ENCODE results near the gene COG5.

Gene COG5

DNA sequence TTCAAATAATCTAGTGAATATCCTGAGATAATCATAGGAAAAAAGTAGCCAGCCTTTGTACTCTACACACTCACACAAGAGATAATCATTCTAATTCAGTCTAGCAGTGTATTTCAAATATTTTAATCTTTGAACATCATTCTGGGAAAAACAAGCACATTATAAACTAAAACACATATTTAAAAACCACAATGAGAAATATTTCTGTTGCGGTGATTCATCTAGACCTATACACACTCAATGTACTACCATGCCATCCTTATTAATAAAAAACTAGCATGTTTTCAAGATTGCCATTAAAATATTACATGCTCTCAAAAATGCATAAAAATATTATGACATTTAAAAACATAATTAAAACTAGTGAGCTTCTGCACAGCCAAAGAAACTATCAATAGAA is 11.8 kb downstream of the COG5 start:
- TF ChIP-seq SIN3A (IDR thresholded peaks at IDR 0.05; ENCODE audit: borderline replicate concordance, insufficient read depth, low read length) (no peak), FOXP2 (optimal IDR thresholded peaks at IDR 0.05; ENCODE audit: borderline replicate concordance, extremely low read depth, extremely low read length, insufficient read depth) (no peak), TAF1 (IDR thresholded peaks at IDR 0.05; ENCODE audit: borderline replicate concordance, insufficient read depth, low read length) (no peak), POLR2AphosphoS5 (IDR thresholded peaks at IDR 0.05; ENCODE audit: low read depth, low read length) (no peak)
- TF ChIP-seq, protein P1, sequence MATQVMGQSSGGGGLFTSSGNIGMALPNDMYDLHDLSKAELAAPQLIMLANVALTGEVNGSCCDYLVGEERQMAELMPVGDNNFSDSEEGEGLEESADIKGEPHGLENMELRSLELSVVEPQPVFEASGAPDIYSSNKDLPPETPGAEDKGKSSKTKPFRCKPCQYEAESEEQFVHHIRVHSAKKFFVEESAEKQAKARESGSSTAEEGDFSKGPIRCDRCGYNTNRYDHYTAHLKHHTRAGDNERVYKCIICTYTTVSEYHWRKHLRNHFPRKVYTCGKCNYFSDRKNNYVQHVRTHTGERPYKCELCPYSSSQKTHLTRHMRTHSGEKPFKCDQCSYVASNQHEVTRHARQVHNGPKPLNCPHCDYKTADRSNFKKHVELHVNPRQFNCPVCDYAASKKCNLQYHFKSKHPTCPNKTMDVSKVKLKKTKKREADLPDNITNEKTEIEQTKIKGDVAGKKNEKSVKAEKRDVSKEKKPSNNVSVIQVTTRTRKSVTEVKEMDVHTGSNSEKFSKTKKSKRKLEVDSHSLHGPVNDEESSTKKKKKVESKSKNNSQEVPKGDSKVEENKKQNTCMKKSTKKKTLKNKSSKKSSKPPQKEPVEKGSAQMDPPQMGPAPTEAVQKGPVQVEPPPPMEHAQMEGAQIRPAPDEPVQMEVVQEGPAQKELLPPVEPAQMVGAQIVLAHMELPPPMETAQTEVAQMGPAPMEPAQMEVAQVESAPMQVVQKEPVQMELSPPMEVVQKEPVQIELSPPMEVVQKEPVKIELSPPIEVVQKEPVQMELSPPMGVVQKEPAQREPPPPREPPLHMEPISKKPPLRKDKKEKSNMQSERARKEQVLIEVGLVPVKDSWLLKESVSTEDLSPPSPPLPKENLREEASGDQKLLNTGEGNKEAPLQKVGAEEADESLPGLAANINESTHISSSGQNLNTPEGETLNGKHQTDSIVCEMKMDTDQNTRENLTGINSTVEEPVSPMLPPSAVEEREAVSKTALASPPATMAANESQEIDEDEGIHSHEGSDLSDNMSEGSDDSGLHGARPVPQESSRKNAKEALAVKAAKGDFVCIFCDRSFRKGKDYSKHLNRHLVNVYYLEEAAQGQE (IDR thresholded peaks at IDR 0.05; ENCODE audit: insufficient read depth in 1 of 2, low read depth in 2 of 2, low read length in 2 of 2): no peak

DNA sequence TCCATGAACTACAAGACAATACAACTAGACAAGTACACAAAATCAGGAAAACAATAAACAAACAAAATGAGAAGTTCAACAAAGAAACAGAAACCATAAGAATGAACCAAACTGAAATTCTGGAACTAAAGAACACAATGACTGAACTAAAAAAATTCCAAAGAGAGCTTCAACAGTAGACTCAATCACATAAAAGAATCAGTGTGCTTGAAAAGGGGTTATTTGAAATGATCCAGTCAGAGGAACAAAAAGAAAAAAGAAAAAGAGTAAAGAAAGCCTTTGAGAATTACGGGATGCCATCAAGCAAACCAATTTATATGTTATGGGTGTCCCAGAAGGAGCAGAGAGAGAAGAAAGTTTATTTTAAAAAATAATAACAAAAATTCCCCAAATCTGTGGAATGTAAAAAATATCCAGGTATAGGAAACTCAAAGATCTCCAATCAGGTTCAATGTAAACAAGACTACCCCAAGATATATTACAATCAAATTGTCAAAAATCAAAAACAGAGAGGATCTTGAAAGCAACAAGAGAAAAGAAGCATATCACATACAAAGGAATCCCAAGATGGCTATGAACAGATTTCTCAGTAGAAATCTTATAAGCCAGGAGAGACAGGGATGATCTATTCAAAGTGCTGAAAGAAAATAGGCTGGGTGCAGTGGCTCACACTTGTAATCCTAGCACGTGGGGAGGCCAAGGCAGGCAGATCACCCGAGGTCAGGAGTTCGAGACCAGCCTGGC is 18.7 kb downstream of the COG5 start:
- TF ChIP-seq TAF1 (IDR thresholded peaks at IDR 0.05; ENCODE audit: borderline replicate concordance, insufficient read depth, low read length) (no peak), POLR2AphosphoS5 (IDR thresholded peaks at IDR 0.05; ENCODE audit: low read depth, low read length) (no peak), FOXP2 (optimal IDR thresholded peaks at IDR 0.05; ENCODE audit: borderline replicate concordance, extremely low read depth, extremely low read length, insufficient read depth) (no peak), SIN3A (IDR thresholded peaks at IDR 0.05; ENCODE audit: borderline replicate concordance, insufficient read depth, low read length) (no peak)
- TF ChIP-seq, protein P1 (IDR thresholded peaks at IDR 0.05; ENCODE audit: insufficient read depth in 1 of 2, low read depth in 2 of 2, low read length in 2 of 2): no peak

DNA sequence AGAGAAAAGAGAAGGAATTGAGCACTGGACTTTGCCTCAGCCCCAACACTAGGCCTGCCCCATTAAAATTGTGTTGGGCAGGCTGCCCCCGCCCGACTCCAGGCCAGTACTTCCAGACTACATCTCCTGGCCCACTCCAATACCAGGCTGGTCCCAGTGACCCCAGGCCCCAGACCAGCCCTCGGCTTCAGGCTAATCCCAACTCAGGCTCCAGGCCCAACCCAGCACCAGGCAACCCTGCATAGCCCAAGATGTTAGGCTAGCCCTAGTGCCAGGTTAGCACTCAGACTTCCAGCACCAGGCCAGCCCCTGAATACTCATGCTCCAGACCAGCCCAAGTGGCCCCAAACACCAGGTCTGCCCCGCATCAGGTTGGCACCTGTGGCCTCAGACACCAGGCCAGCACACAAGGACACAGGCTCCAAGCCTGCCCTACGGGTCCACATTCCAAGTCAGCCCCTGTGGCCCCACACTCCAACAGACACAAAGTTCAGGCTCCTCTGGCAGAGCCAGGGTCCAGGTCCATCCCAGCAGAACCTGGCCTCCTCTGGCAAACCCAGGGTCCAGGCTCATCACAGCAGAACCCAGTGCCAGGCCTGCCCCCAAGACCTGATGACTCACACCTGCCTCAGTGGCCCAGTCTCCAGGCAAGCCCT is 20.3 kb downstream of the COG5 start:
- TF ChIP-seq, protein P1 (IDR thresholded peaks at IDR 0.05; ENCODE audit: insufficient read depth in 1 of 2, low read depth in 2 of 2, low read length in 2 of 2): no peak
- TF ChIP-seq SIN3A (IDR thresholded peaks at IDR 0.05; ENCODE audit: borderline replicate concordance, insufficient read depth, low read length) (no peak), FOXP2 (optimal IDR thresholded peaks at IDR 0.05; ENCODE audit: borderline replicate concordance, extremely low read depth, extremely low read length, insufficient read depth) (no peak), POLR2AphosphoS5 (IDR thresholded peaks at IDR 0.05; ENCODE audit: low read depth, low read length) (no peak), TAF1 (IDR thresholded peaks at IDR 0.05; ENCODE audit: borderline replicate concordance, insufficient read depth, low read length) (no peak)

DNA sequence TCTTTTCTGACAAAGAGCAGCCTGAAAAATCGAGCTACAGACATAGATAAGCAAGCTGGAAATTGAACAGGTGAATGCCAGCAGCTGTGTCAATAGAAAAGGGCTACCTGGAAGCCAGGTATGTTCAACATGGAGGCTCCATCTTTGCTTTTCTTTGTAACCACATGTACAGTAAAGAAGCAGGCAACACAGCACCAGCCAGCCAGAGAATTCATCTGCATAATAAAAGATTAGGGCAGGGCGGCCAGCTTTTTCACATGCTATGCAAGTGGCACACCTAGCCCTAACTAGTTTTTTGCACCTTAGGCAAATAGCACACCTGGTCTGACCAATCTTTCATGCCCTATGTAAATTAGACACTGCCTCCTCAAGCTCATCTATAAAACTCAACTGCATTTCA is 25.7 kb downstream of the COG5 start:
- TF ChIP-seq FOXP2 (optimal IDR thresholded peaks at IDR 0.05; ENCODE audit: borderline replicate concordance, extremely low read depth, extremely low read length, insufficient read depth) (no peak), TAF1 (IDR thresholded peaks at IDR 0.05; ENCODE audit: borderline replicate concordance, insufficient read depth, low read length) (no peak), SIN3A (IDR thresholded peaks at IDR 0.05; ENCODE audit: borderline replicate concordance, insufficient read depth, low read length) (no peak), POLR2AphosphoS5 (IDR thresholded peaks at IDR 0.05; ENCODE audit: low read depth, low read length) (no peak)
- TF ChIP-seq, protein P1 (IDR thresholded peaks at IDR 0.05; ENCODE audit: insufficient read depth in 1 of 2, low read depth in 2 of 2, low read length in 2 of 2): no peak

Data from PFSK-1 (cell line).